Mucosa of rectum (tissue), 2 donors: ENCODE data around the gene BTBD9.

Experiments used
- H3K27ac ChIP-seq, 2 donors: one replicate each; pipeline ENCODE4 v1.7.0; 2013; ENCODE audit warnings: inconsistent platforms in 2 of 2, low read depth in 2 of 2, low read length in 2 of 2
- H3K27me3 ChIP-seq, 2 donors: one replicate each; pipeline ENCODE4 v1.7.0; 2013; ENCODE audit warnings: low read length in 2 of 2; ENCODE audit not compliant: control insufficient read depth in 2 of 2, insufficient read depth in 2 of 2
- H3K36me3 ChIP-seq, 2 donors: one replicate each; pipeline ENCODE4 v1.7.0; 2013; ENCODE audit warnings: low read length in 2 of 2; ENCODE audit not compliant: control insufficient read depth in 2 of 2, insufficient read depth in 2 of 2
- H3K4me1 ChIP-seq, 2 donors: one replicate each; pipeline ENCODE4 v1.7.0; 2013; ENCODE audit warnings: low read length in 2 of 2, mild to moderate bottlenecking in 1 of 2; ENCODE audit not compliant: control insufficient read depth in 2 of 2, insufficient read depth in 2 of 2
- H3K4me3 ChIP-seq, 2 donors: one replicate each; pipeline ENCODE4 v1.7.0; 2013; ENCODE audit warnings: low read length in 2 of 2
- H3K9ac ChIP-seq, 2 donors: one replicate each; pipeline ENCODE4 v1.7.0; 2013; ENCODE audit warnings: low read length in 2 of 2, low read depth in 1 of 2, mild to moderate bottlenecking in 1 of 2
- H3K9me3 ChIP-seq, 2 donors: one replicate each; pipeline ENCODE4 v1.7.0; 2013; ENCODE audit warnings: low read length in 2 of 2; ENCODE audit not compliant: control insufficient read depth in 2 of 2
- donor health status: healthy.
- donor health status: Normal muscosa, but diverticular disease.

The BTBD9 gene

GRCh38 chr6:38404900-38405556 is 234.7 kb downstream of the BTBD9 start:
- no peaks in the 10 kb centered on the region for H3K36me3 ChIP-seq
- H3K4me1 ChIP-seq, result peaks cover 0 to 5% of the 10 kb centered on the region in 2 donors
- H3K27ac ChIP-seq, result no peak overlapping the region
- no peaks in the 10 kb centered on the region for H3K9me3 ChIP-seq
- H3K27me3 ChIP-seq, result no peaks in the 10 kb centered on the region
- no peak overlapping the region for H3K9ac ChIP-seq
- no peak overlapping the region for H3K4me3 ChIP-seq

GRCh38 chr6:38404355-38404754 is 235.4 kb downstream of the BTBD9 start:
- Histone ChIP-seq H3K4me1 (peaks cover 0 to 5% of the 10 kb centered on the region in 2 donors), H3K9me3 (no peaks in the 10 kb centered on the region), H3K27ac (no peak overlapping the region), H3K27me3 (no peaks in the 10 kb centered on the region), H3K36me3 (no peaks in the 10 kb centered on the region), H3K9ac (no peak overlapping the region), H3K4me3 (no peak overlapping the region)

GRCh38 chr6:38403548-38403947 is 236.2 kb downstream of the BTBD9 start:
- H3K27me3 ChIP-seq, result no peaks in the 10 kb centered on the region
- no peaks in the 10 kb centered on the region for H3K9me3 ChIP-seq
- H3K27ac ChIP-seq, result no peak overlapping the region
- no peak overlapping the region for H3K9ac ChIP-seq
- H3K36me3 ChIP-seq, result no peaks in the 10 kb centered on the region
- H3K4me3 ChIP-seq, result no peak overlapping the region
- H3K4me1 ChIP-seq, result peaks cover 0 to 5% of the 10 kb centered on the region in 2 donors

- Histone ChIP-seq H3K4me1 (peaks cover 0 to 5% of the 10 kb centered on the region in 2 donors), H3K27ac (no peak overlapping the region), H3K36me3 (no peaks in the 10 kb centered on the region), H3K9ac (no peak overlapping the region), H3K4me3 (no peak overlapping the region), H3K27me3 (no peaks in the 10 kb centered on the region), H3K9me3 (no peaks in the 10 kb centered on the region)
Observed at GRCh38 chr6:38400764-38401163, 239.0 kb downstream of the BTBD9 start.

- Histone ChIP-seq H3K4me3 (no peak overlapping the region), H3K36me3 (no peaks in the 10 kb centered on the region), H3K27me3 (no peaks in the 10 kb centered on the region), H3K4me1 (peaks cover 0 to 5% of the 10 kb centered on the region in 2 donors), H3K9me3 (no peaks in the 10 kb centered on the region), H3K9ac (no peak overlapping the region), H3K27ac (no peak overlapping the region)
Observed at GRCh38 chr6:38400101-38400500, 239.6 kb downstream of the BTBD9 start.

GRCh38 chr6:38396209-38396608 is 243.5 kb downstream of the BTBD9 start:
- Histone ChIP-seq H3K36me3 (no peaks in the 10 kb centered on the region), H3K27ac (no peak overlapping the region)

GRCh38 chr6:38393986-38394385 is 245.7 kb downstream of the BTBD9 start:
- Histone ChIP-seq H3K27ac (no peak overlapping the region), H3K4me3 (no peak overlapping the region)

More at GRCh38 chr6:38396209-38396608, 243.5 kb downstream of the BTBD9 start:
- no peaks in the 10 kb centered on the region for H3K27me3 ChIP-seq
- H3K9me3 ChIP-seq, result no peaks in the 10 kb centered on the region
- H3K4me1 ChIP-seq, result no peaks in the 10 kb centered on the region
- H3K9ac ChIP-seq, result no peak overlapping the region
- H3K4me3 ChIP-seq, result no peak overlapping the region

GRCh38 chr6:38391626-38392579 is 247.8 kb downstream of the BTBD9 start:
- Histone ChIP-seq H3K36me3 (no peaks in the 10 kb centered on the region), H3K4me1 (no peaks in the 10 kb centered on the region), H3K27ac (no peak overlapping the region), H3K9ac (no peak overlapping the region), H3K9me3 (no peaks in the 10 kb centered on the region), H3K27me3 (no peaks in the 10 kb centered on the region), H3K4me3 (no peak overlapping the region)

More at GRCh38 chr6:38393986-38394385, 245.7 kb downstream of the BTBD9 start:
- H3K4me1 ChIP-seq, result no peaks in the 10 kb centered on the region
- no peaks in the 10 kb centered on the region for H3K36me3 ChIP-seq
- no peaks in the 10 kb centered on the region for H3K9me3 ChIP-seq
- H3K9ac ChIP-seq, result no peak overlapping the region
- H3K27me3 ChIP-seq, result no peaks in the 10 kb centered on the region

GRCh38 chr6:38391206-38391605 is 248.5 kb downstream of the BTBD9 start:
- H3K27me3 ChIP-seq, result no peaks in the 10 kb centered on the region
- no peaks in the 10 kb centered on the region for H3K9me3 ChIP-seq
- H3K27ac ChIP-seq, result no peak overlapping the region

GRCh38 chr6:38389875-38390274 is 249.9 kb downstream of the BTBD9 start:
- Histone ChIP-seq H3K4me3 (no peak overlapping the region), H3K9ac (no peak overlapping the region), H3K27me3 (no peaks in the 10 kb centered on the region)

More at GRCh38 chr6:38391206-38391605, 248.5 kb downstream of the BTBD9 start:
- Histone ChIP-seq H3K4me3 (no peak overlapping the region), H3K9ac (no peak overlapping the region), H3K4me1 (no peaks in the 10 kb centered on the region), H3K36me3 (no peaks in the 10 kb centered on the region)

More at GRCh38 chr6:38389875-38390274, 249.9 kb downstream of the BTBD9 start:
- Histone ChIP-seq H3K9me3 (no peaks in the 10 kb centered on the region), H3K27ac (no peak overlapping the region), H3K4me1 (no peaks in the 10 kb centered on the region), H3K36me3 (no peaks in the 10 kb centered on the region)
